ENCODE measurements around the gene GDF10. TPM values are rescaled to one million over a fixed set of nuclear protein-coding genes. Genes with fewer than 3 reads are reported as not detected.

GDF10 gene
- not detected in 2 replicates for total RNA-seq

GRCh38 chr10:47299611-47300428 is at the start of gene GDF10:
GDF10 (plus strand) TSS chr10:47300197; CDS start chr10:47300652, 455 bp downstream.
- intact Hi-C loops (cut with micrococcal nuclease): no loop called here

- intact Hi-C loops (cut with micrococcal nuclease): loop anchor here (10.0 kb wide), 1 partner anchor 47 kb away; no protein-coding TSS in a partner anchor
These were observed 47.8 kb upstream of the GDF10 start for GRCh38 chr10:47252093-47252780.

GRCh38 chr10:47253030-47253637 is 46.9 kb upstream of the GDF10 start:
- intact Hi-C loops (cut with micrococcal nuclease): loop anchor here (10.0 kb wide), 1 partner anchor 48 kb away; no protein-coding TSS in a partner anchor

- intact Hi-C loops (cut with micrococcal nuclease): loop anchor here (10.0 kb wide), 1 partner anchor 49 kb away; no protein-coding TSS in a partner anchor
These were observed 46.2 kb upstream of the GDF10 start for GRCh38 chr10:47253651-47254375.

GRCh38 chr10:47254611-47255010 is 45.4 kb upstream of the GDF10 start:
- intact Hi-C loops (cut with micrococcal nuclease): loop anchor here (10.0 kb wide), 1 partner anchor 50 kb away; no protein-coding TSS in a partner anchor

- intact Hi-C loops (cut with micrococcal nuclease): loop anchor here (10.0 kb wide), 1 partner anchor 50 kb away; no protein-coding TSS in a partner anchor
These were observed 44.8 kb upstream of the GDF10 start for GRCh38 chr10:47255033-47255813.

GRCh38 chr10:47255866-47256265 is 44.1 kb upstream of the GDF10 start:
- intact Hi-C loops (cut with micrococcal nuclease): loop anchor here (10.0 kb wide), 1 partner anchor 51 kb away; no protein-coding TSS in a partner anchor

GRCh38 chr10:47256751-47257336 is 43.2 kb upstream of the GDF10 start:
- intact Hi-C loops (cut with micrococcal nuclease): loop anchor here (10.0 kb wide), 1 partner anchor 52 kb away; no protein-coding TSS in a partner anchor

- intact Hi-C loops (cut with micrococcal nuclease): loop anchor here (10.0 kb wide), 1 partner anchor 53 kb away; no protein-coding TSS in a partner anchor
These were observed 42.4 kb upstream of the GDF10 start for GRCh38 chr10:47257396-47258120.

- intact Hi-C loops (cut with micrococcal nuclease): loop anchor here (10.0 kb wide), 1 partner anchor 54 kb away; no protein-coding TSS in a partner anchor
These were observed 41.1 kb upstream of the GDF10 start for GRCh38 chr10:47258921-47259320.

GRCh38 chr10:47259466-47259865 is 40.5 kb upstream of the GDF10 start:
- intact Hi-C loops (cut with micrococcal nuclease): loop anchor here (10.0 kb wide), 1 partner anchor 55 kb away; no protein-coding TSS in a partner anchor

- intact Hi-C loops (cut with micrococcal nuclease): no loop called here
These were observed 39.4 kb upstream of the GDF10 start for GRCh38 chr10:47260505-47261111.

- intact Hi-C loops (cut with micrococcal nuclease): no loop called here
These were observed 38.9 kb upstream of the GDF10 start for GRCh38 chr10:47261121-47261520.

- intact Hi-C loops (cut with micrococcal nuclease): no loop called here
These were observed 38.4 kb upstream of the GDF10 start for GRCh38 chr10:47261556-47261955.

GRCh38 chr10:47262606-47263533 is 37.1 kb upstream of the GDF10 start:
- intact Hi-C loops (cut with micrococcal nuclease): no loop called here

GRCh38 chr10:47264797-47265281 is 35.2 kb upstream of the GDF10 start:
- intact Hi-C loops (cut with micrococcal nuclease): no loop called here

- intact Hi-C loops (cut with micrococcal nuclease): no loop called here
These were observed 33.4 kb upstream of the GDF10 start for GRCh38 chr10:47266602-47267001.

Measured in T-helper 2 cell treated with Interferon-gamma antibody and Interleukin-4, amounts not matched to agents 100 ng/mL and 5 ng/mL, for 36 hours (primary cell).